ENCODE measurements around the gene OLA1. TPM values are rescaled to one million over a fixed set of nuclear protein-coding genes. Genes with fewer than 3 reads are reported as not detected.
A peak's percentile ranks its signal among the peaks of the same experiment; 100 is the strongest.

Gene OLA1
- total and polyA plus RNA-seq, 9 of the 15 experiments (the other 6 are each of a cell fraction or from before 2014, with no cell fraction given) = 208 to 353 (median 225) TPM

- TF ChIP-seq ZMIZ1 (IDR thresholded peaks at IDR 0.05; ENCODE audit: low read depth in 2 of 2, low read length in 2 of 2) (peak in 1 of 2 experiments; percentile 95; a peak in 2 of 4 replicates), FOXP1 (CRISPR knock-in tag; IDR thresholded peaks at IDR 0.05) (no peak), ZNF766 (CRISPR knock-in tag; conservative IDR thresholded peaks at IDR 0.05) (peak; percentile 75; the same call in 1 of the 2 replicates), GABPB2 (CRISPR knock-in tag; conservative IDR thresholded peaks at IDR 0.05) (no peak), MEF2D (tag; conservative IDR thresholded peaks at IDR 0.05; ENCODE audit: low read depth) (peak; percentile 48; the same call in 1 of the 2 replicates), ARID1B (IDR thresholded peaks at IDR 0.05) (peak; percentile 98), TAF7 (tag; IDR thresholded peaks at IDR 0.05) (no peak), JUND (IDR thresholded peaks at IDR 0.05; ENCODE audit: borderline replicate concordance, low read depth, low read length) (peak; percentile 66; the same call in 1 of the 2 replicates), JUND (tag; IDR thresholded peaks at IDR 0.05; ENCODE audit: borderline replicate concordance, low read depth, low read length) (peak; percentile 61; the same call in 2 of the 3 replicates), ZBTB43 (CRISPR knock-in tag; IDR thresholded peaks at IDR 0.05) (no peak), CREM (IDR thresholded peaks at IDR 0.05; ENCODE audit: low read depth) (peak; percentile 55; the same call in 1 of the 2 replicates), CBFA2T2 (conservative IDR thresholded peaks at IDR 0.05) (peak; percentile 98), ZKSCAN8 (CRISPR knock-in tag; IDR thresholded peaks at IDR 0.05) (peak; percentile 70; the same call in 1 of the 2 replicates), SMARCA4 (IDR thresholded peaks at IDR 0.05) (peak; percentile 95), ZNF518B (CRISPR knock-in tag; IDR thresholded peaks at IDR 0.05) (no peak), PHF21A (IDR thresholded peaks at IDR 0.05; ENCODE audit: borderline replicate concordance, low read depth) (no peak), ATF7 (IDR thresholded peaks at IDR 0.05) (peak; percentile 68; the same call in 1 of the 2 replicates), HMGN3 (IDR thresholded peaks at IDR 0.05; ENCODE audit: borderline replicate concordance, extremely low read depth, insufficient read length, low read depth, low read length) (peak; percentile 37)
Measured at GRCh38 chr2:174074831-174075230, 173.5 kb downstream of the OLA1 start (continued).

All from K562 (cell line).